HG02943 (cell line): ENCODE measurements around the gene TFF2.

Source experiments
- ATAC-seq: cut with Tn5 transposase; IDR thresholded peaks from one replicate; pipeline ENCODE4 v1.9.1; 2021; ENCODE audit warnings: mild to moderate bottlenecking, low read depth, moderate library complexity; ENCODE audit not compliant: unreplicated experiment

Gene TFF2

DNA sequence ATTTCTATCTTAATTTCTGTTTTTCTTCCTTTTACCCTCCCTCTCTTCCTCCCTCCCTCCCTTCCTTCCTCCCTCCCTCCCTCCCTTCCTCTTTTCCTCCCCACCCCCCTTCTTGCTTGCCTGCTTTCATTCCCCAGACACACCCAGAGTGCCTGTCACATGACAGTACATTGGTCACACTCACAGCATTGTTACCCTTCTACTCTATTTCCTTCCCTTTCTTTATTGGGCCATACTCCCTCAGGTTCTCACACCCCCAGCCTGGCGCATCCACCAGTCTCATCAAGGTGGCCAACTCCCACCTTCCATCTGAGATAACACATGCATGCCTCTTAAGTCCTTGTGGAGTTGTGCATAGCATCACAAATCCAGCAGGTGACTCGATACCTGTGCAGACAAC is 34.2 kb upstream of the TFF2 start:
- ATAC-seq = no peak

DNA sequence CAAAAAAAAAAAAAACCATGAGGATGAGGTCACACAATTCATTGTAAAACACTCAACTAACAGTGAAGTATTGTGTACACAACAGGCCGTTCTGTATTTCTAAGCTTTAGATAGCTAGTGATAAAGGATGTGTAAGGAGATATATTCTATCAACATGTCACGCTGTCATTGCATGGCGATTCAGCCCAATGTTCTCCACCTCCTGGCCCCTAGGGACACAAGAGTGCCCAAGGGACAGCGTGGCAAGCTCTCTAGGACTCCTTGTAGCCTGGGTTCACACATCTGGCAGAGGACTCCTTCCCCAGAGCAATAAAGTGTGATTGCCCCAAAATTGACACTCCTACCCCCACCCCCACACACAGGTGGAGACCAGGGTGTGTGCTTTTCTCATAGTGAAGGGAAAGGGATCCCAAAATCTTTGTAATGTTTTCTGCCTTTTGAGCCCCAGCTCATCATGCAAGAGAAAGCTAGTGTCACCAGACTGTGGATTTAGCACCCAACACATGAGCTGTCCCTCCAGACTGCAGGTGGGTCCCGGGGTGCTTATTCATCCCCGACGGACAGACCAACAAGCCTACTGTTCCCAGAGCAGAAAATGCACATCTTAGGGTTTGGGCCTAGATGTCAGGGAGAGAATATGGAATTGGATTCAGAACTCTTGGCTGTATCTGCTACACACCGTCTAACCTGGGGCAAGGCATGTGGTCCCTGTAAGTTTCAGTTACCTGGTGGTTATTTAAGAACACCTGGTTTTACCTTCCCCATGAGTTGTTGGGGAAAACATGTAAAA is 33.6 kb upstream of the TFF2 start:
- ATAC-seq = no peak

DNA sequence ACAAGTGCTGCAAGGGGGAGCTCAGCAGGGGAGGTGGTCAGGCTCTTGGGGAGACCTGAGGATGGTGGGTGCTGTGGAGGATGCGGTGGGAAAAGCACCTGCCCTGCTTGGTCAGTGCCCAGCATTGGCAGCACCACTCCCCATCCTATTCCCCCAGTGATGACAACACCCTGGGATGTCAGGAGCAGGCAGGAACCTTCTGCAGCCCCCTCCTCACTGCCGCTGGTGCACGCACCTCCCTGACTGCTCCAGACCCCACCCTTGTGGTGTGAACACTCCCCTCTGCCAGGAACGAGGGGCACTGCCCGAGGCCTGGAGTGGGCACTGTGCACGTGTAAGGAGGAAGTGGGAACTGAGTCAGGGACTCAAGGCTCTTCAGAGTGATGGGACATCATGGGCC is 32.5 kb upstream of the TFF2 start:
- ATAC-seq = no peak

DNA sequence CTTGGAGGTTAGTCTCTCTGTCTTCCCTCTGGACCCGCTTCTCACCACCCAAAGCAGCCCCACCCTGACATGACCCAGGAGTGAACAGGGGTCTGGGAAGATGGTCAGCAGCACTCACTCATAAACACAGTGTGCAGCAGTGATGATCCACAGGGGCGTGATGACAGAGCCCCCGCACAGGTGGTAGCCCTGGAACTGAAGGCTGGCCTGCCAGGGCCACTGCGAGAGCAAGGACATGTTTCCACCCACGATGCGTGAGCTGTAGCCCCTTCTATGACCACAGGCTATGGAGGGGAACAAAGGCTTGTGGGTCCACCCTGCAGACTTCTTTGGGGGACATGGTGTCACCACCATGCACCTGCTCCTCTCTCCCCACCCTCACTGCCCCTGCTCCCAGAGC is 32.1 kb upstream of the TFF2 start:
- no peak for ATAC-seq

DNA sequence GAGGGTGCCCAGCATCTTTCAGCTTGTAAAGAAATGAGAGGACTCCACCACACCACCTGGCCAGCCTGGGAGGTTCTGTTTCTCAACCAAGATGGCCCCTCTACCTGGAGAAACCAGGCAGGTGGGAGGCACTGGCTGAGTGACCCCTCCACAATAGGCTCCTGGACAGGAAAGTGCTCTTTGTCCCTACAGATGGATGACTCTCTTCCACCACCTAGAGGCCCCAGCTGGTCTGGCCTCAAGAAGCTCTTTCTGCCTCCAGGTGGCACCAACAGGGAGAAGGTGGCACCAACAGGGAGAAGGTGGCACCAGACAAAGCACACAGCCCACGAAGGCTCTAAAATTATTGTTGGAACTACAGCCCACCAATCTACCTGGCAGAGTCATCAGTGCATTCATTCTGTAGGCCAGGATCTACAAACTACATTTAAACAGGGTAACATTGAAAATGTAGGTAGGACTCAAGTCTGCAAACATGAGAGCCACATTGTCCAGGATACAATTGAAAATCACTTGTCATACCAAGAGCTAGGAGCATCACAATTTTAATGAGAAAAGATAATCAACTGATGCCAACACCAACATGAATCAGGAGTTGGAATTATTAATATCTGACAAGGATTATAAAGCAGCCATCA is 30.7 kb upstream of the TFF2 start:
- ATAC-seq = no peak

DNA sequence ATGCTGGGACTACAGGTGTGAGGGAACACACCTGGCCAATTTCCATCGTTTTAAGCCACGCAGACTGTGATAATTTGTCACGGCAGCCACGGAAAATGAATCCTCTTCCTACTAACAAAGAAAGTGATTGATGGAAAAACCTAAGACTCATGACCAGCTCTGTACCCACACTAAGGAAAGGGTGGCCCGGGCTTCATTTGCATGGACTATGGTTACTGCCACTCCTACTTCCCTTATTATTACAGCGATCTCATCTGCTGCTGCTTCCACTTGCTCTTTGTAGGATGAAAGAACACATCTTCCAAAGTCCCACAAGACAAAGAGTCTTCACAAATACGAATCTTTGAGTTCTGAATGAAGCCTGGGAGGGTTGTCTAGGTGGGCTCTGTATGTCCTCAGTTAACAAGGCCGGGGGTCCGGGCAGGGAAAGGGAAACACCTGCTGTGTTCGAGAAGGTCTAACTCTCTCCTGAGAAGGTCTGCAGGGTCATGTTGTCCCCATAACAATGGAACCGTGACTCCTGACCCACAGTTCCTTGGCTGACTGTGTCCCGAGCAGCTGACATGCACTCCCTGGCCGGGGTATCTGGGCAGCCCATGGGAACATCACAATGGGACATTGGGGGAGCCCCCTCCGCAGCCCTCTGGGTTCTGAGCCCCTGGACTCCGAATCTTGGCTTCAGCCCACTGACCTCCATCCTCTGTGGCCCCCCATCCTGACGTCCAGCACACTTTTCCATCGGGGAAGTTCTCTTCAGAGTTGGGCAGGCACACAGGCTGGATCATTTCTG is 28.8 kb upstream of the TFF2 start:
- no peak for ATAC-seq

DNA sequence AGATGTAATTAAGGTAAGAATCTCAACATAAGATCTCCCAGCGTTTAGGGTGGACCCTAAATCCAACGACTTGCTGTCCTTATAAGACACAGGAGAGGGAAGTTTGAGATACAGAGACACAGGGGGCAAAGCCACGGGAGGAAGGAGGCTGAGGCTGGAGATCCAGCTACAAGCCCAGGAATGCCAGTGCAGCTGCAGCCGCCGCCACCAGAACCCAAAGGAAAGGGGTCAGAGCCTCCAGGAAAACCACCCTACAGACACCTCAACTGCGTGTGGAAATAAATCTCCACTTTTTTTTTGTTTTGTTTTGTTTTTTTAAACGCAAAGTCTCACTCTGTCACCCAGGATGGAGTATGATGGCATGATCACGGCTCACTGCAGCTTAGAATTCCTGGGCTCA is 27.6 kb upstream of the TFF2 start:
- no peak for ATAC-seq

DNA sequence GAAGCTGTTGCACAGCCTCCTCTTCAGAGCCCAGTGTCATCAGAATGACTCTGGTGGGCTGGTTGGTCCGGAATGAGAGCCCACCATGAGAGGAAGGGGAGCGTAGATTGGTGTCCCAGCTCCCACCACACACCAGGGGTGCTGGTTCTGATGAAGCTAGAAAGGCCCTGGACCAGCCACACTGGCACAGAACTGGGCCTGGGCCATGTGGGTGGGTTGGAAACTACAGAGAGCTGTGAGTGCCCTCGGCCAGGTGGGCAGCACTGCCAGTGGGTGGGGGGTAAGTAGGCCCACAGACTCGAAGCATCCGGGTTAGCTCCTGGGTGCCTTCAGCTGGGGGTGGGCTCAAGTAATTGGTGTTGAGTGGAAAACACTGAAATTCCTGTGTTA is 27.2 kb upstream of the TFF2 start:
- no peak for ATAC-seq

DNA sequence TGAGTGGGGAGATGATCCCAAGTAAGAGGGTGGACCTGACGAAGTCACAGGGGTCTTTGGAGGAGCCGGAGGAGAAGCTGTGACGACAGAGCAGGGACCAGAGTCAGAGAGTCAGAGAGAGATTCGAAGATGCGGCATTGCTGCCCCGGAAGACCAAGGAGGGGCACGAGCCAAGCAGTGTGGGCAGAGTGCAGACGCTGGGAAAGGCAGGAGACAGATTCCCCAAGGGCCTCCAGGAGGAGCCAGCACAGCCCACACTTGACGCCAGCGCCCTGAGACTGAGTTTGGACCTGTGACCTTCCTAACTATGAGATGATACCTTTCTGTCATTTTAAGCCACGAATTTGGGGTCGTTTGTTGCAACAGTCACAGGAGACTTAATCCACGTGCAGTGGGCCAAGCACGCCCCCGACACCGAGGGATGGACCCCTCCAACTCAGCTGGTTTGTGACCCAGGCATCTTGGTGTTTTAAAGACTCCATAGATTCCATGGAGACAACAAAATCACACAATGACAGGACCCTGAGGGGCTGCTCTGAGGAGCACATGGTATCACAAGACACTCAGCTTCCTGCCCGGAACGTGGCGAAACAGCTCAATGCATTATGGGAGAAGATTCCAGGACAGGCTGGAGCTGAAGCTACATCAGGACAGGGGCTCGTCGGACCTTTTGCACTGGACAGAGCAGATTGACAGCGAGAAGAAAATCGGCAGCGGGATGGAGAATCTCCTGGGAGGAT is 26.6 kb upstream of the TFF2 start:
- no peak for ATAC-seq

DNA sequence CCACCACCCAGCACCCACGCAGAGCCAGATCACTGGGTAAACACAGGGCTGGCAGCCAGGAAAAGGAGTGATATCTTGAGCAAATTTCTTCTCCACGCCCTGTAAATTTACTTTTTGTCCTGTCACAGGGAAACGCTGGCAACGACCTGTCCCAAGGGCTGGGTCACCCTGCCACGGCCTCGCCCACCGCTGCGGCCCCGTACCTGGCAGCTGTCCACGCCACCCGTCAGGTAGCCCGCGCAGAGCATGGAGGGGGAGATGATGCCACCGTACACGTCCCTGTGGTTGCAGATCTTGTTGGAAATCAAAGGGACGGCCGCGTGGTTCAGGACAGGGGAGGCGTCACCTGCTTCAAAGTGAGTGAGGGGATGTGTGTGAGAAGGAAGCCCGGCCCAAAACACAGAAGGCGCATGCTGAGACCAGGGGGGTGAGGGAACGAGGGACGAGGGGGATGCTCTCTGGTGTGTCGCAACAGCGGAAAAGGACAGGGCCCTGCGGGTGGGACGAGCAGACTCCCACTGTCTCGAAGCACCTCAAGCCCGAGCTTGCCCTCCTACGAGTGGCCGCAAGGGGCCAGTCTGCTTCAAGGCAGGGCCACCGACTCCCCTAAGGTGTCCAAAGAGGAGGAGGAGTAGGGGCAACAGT is 25.7 kb upstream of the TFF2 start:
- no peak for ATAC-seq

DNA sequence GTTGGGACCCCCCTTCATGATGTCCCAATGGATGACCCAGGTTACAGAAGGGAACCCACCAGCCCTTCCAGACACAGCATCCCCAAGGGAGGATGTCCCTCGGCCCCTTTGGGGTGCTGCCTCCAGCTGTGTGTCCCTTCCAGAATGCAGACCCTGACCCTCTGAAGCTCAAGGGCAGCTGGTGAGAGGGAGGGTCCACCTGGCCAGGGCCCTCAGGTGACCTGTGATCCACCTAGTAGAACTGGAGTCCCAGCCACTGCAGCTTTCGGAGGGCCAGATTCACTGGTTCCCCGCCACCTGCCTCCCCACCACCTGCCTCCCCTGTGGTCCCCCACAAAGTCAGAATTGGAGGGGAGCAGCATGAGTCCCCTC is 25.2 kb upstream of the TFF2 start:
- ATAC-seq = no peak

DNA sequence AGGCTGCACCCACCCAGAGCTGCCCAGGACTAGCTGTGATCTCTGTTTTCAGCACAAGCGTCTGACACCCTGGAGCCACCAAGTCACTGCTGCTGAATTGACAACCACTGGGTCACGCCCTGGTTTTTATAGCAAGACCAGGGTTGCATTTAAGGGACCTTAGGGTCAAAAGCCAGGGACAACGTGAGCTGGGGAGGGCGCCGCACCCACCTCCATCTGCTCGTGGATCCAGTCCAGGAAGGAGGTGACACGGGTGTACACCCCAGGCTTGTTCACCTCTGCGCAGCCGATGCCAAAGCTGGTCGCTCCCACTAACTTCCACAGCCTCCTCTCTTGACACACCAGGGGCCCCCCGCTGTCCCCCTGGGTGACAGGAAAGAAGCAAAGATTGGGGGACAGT is 24.7 kb upstream of the TFF2 start:
- no peak for ATAC-seq

DNA sequence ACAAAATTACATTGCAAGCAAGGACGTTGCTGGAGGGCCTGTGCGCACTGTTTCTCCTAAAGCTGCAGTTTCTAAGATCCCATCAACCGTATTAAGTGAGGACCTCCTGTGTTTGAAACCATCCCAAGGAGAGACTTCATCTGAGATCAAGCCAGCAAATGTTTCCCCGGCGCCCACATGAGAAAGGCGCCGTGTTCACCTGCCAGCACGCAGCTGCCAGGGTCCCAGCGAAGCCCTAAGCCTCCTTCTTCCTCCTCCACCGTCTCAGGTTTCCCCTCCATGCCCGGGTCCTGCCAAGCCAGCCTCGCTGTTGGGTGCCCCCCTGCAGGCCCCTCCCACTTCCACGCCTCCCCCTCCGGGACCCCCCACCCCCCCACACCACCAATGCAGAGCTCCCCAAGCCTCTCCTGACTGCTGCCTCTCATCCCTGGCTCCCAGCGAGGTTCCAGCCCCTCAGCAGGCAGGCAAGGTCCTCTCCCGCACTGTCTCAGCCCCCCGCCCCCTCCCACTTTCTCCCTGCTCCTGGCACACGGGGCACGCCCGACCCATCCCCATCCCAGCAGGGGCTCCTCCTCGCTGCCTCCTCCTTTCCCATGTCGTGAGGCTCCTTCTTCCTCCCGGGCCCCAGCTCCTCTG is 24.2 kb upstream of the TFF2 start:
- ATAC-seq = no peak

DNA sequence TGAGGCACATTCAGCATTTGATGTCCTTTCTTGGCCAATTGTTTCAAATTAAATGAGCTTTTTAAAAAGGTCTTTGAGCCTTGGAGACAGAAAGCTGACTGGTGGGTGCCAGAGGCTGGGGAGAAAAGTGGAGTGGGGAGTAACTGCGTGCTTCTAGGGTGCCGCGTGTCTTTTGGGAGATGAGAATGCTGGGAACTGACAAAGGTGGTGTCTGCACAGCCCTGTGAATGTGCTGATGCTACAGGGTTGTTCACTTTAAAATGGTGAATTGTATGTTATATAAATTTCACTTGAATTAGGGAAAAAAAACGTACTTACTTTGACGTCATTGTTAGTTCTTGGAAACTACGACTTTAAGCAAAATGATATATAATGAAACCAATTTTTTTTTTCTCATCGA is 23.7 kb upstream of the TFF2 start:
- no peak for ATAC-seq

DNA sequence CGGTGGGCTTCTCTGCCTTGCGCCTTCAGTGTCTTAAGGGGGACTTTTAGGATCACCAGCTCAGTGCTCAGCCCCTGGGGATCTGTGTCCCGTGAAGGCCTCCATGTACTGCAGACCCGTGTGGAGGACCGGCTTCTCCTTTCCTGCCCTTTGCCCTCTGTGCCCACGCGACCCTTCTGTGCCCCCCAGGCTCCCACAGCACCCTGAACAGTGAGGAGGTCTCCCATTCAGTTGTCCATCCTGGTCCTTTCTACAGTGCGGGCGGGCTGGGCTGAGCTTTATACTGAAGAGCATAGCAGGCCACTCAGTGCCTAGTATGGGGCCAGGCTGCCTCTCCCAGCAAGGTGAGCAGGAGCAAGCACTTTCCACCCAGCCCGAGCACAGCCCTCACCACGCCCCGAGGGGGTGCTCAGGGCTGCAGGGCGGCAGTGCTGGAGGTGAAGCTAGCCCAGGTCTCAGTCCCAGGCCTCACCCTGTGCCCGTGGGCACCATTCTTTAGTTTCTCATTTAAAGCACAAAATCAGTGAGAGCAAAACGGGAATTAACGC is 23.2 kb upstream of the TFF2 start:
- ATAC-seq = no peak

DNA sequence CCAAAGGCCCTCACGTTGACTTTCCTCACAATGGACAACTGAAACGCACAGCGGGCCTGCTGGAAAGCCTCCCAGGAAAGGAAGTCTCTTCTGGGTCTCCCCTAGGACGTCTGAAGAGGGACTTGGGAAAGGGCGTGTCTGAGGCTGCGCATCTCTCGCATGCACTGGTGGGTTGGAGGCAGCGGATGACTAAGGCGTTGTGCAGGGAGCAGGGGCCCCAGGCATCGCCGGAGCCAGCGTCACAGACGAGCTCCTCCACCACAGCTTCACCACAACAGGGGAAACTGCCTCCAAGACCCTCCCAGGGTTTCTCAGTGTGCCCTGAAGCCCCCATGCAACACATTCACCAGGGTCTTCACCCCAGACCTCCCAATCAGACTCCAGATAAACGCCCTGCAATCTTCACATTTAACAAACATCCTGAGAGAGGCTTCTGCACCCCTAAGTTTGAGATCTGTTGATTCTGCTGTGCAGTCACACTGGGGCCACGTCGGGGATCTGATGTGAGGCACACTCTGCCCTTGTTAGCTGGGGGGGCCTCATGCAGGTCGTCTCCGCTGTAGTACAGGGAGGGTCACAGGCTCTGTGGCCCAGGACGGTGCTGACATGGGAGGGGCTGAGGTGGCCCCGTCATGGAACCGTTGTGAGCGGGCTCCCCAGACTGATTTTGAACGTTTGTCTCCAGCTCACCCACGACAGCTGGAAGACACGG is 22.6 kb upstream of the TFF2 start:
- no peak for ATAC-seq

DNA sequence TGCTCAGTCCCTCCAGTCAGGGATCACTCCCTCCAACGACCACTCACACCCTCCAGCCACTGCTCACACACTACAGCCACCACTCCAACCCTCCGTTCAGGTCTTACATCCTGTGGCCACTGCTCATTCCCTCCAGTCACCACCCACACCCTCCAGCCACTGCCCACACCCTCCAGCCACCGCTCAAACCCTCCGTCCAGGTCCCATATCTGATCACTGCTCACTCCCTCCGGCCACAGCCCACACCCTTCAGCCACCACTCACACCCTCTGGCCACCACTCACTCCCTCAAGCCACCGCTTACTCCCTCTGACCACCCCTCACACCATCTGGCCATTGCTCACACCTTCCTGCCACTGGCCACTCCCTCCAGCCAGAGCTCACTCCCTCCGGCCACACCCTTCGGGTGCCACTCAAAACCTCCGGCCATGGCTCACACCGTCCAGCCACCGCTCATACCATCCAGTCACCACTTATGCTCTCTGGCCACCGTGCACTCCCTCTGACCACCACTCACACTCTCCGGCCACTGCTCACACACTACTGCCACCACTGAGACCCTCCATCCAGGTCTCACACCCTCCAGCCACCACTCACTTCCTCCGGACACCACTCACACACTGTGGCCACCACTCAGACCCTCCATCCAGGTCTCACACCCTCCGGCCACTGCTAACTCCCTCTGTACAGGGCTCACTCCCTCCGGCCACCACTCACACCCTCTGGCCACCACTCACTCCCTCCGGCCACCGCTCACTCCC is 20.3 kb upstream of the TFF2 start:
- no peak for ATAC-seq

DNA sequence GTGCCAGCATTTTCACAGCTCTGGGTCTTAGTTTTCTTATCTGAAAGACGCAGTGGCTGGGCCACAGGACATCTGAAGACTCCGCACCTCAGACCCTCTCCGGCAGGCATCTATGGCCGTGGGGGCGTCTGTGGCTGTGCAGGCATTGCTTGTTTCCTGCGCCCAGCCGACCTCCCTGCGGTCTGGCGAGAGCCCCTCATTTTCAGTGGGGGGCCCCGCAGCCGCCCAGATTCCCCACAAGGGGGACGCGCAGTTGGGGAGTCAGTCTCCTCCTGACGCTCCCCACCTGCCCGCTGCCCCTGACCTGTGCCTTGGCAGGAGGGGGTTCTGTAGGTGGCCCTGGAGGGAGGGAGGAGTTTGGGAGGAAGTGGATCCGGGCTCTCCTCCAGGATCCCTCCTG is 19.0 kb upstream of the TFF2 start:
- no peak for ATAC-seq
